ENCODE measurements around the gene USP15.

GRCh38 chr12:62267026-62267425 lies 6.8 kb downstream of the USP15 start:
- TF ChIP-seq EZH2 (IDR thresholded peaks at IDR 0.05; ENCODE audit: borderline replicate concordance, insufficient read depth, low read depth, low read length, poor library complexity, severe bottlenecking), result no peak
- TF ChIP-seq, protein P1, sequence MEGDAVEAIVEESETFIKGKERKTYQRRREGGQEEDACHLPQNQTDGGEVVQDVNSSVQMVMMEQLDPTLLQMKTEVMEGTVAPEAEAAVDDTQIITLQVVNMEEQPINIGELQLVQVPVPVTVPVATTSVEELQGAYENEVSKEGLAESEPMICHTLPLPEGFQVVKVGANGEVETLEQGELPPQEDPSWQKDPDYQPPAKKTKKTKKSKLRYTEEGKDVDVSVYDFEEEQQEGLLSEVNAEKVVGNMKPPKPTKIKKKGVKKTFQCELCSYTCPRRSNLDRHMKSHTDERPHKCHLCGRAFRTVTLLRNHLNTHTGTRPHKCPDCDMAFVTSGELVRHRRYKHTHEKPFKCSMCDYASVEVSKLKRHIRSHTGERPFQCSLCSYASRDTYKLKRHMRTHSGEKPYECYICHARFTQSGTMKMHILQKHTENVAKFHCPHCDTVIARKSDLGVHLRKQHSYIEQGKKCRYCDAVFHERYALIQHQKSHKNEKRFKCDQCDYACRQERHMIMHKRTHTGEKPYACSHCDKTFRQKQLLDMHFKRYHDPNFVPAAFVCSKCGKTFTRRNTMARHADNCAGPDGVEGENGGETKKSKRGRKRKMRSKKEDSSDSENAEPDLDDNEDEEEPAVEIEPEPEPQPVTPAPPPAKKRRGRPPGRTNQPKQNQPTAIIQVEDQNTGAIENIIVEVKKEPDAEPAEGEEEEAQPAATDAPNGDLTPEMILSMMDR (IDR thresholded peaks at IDR 0.05), result no peak
